H1 (cell line): ENCODE measurements around the gene MAP4K4. TPM values are rescaled to one million over a fixed set of nuclear protein-coding genes. Genes with fewer than 3 reads are reported as not detected.

ENCODE experiments used
- RNF2 ChIP-seq: fragments of 200-900, 300-1000 bp; sonication (generic); IDR thresholded peaks from 2 replicates; pipeline ENCODE4 v1.7.1; 2016; ENCODE audit warnings: borderline replicate concordance, low read depth, mild to moderate bottlenecking, antibody characterized with exemption, low read length; ENCODE audit not compliant: poor library complexity, severe bottlenecking; ENCODE audit errors: missing control alignments
- SIN3A ChIP-seq, 2 experiments: IDR thresholded peaks in 1 of 2; conservative IDR thresholded peaks in 1 of 2; 2 replicates each; pipeline ENCODE4 v1.6.1; 2011 to 2012; ENCODE audit warnings: low read length in 2 of 2, improper control_type of control experiment in 1 of 2, low read depth in 1 of 2, mild to moderate bottlenecking in 1 of 2
- SIRT6 ChIP-seq: IDR thresholded peaks from one replicate; pipeline ENCODE4 v1.7.1; 2012; ENCODE audit warnings: low read length, inconsistent platforms
- TAF7 ChIP-seq: optimal IDR thresholded peaks from 2 replicates; pipeline ENCODE3; 2011; ENCODE audit warnings: low read depth, mild to moderate bottlenecking, inconsistent platforms, low read length, moderate library complexity, borderline replicate concordance
- polyA plus RNA-seq, 7 experiments: library from polyadenylated mRNA; depleted of rRNA in 3 of 7; stranded (reverse) in 5 of 7; unstranded in 2 of 7; fragments of >200 nt in 5 of 7; fragments of 200-250 nt in 2 of 7; gene quantifications; 1 replicate in 5 of 7; 2 replicates in 1 of 7; 4 replicates in 1 of 7; pipeline versions ENCODE4 v1.2.1 to v1.2.3, GENCODE V29; 2011 to 2013; ENCODE audit warnings: missing spikeins in 2 of 7, mixed read lengths in 2 of 7
- total RNA-seq: library from RNA; stranded (reverse); fragmentation: NEBNext Ultra II Directional; extraction: Animal tissue kit (Norgen Biotek cat#: 25700); gene quantifications from 2 replicates; pipeline ENCODE4 v1.2.1, GENCODE V29; 2021

MAP4K4 gene
- total and polyA plus RNA-seq, 2 of the 8 experiments (the other 6 are each of a cell fraction or from before 2014, with no cell fraction given): 53.2 to 138 TPM

DNA sequence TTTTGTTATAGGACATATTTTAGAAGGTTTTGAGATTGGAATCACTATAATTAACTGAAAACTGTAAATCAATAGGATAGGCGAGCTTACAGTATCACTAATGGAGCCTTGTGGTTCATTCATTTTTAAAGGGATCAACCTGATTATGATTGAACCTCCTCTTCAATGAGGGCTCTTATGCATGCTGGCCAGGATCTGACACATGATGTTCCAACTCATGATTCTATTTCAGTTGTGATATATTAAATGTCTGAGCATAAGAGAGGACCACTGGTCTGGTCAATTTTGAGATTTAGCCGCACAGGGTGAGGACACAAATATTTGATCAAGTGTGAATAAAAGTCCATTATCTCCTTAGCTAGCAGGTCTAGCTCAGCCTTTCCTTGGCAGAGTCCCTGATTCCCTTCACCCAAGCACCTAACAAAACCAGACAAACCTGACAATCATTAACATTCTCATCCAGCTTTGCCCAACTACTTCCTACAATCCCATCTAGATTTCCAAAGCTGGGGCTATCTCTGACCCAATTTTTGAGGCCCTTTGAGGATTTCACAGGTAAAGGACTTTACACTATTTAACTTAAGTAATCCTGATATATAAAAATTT lies 6.9 kb upstream of the MAP4K4 start (continued):
- TF ChIP-seq TAF7: no peak
- TF ChIP-seq SIRT6: no peak
- TF ChIP-seq SIN3A (conservative IDR thresholded peaks at IDR 0.05 in 1 of 2, IDR thresholded peaks at IDR 0.05 in 1 of 2; ENCODE audit: low read depth in 1 of 2, low read length in 2 of 2): no peak
- no peak for TF ChIP-seq RNF2
